Measurements from ENCODE around the gene TNIP2. TPM values are rescaled to one million over a fixed set of nuclear protein-coding genes. Genes with fewer than 3 reads are reported as not detected.
A peak's percentile ranks its signal among the peaks of the same experiment; 100 is the strongest.

TNIP2 gene
- total and polyA plus RNA-seq, 12 donors, result 12.6 to 33.7 (median 18.4) TPM

DNA sequence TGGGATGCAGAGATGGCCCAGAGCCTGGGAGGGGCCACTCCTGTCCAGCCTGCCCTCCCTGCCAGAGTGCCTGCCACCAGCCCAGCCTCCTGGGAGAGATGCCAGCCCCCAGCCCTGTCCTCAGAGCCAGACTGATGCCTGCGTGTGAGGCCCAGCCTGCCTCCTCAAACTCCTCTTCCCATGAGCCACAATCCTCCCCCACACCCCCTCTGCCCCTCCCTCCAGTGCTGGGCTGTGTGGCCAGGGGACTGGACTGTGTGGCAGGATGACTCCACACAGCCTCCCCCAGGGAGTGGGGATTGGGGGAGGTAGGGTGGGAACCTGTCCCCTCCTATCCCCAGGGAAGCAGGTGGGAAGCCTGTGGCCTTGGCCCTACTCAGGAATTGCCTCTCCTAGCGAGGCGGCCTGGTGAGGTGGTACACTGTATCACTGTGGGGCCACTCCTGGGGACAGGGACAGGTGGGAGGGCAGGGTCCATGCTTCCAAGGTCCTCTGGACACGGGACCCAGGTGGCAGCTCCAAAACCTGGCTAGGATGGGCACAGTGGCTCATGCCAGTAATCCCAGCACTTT lies 32.5 kb upstream of the TNIP2 start:
- H3K4me3 ChIP-seq, result no peak overlapping the region
- ATAC-seq (peak; percentile 17 to 85 (median 68)), DNase-seq (peak; percentile 78 to 82)
- intact Hi-C loops (cut with DNase I), result no loop called here
- WGBS, 2 donors, result 69 to 74% methylated on average over 4 of the region's 4 CpGs
- H3K9me3 ChIP-seq, result peaks cover 0 to 8% (median 0%) of the 10 kb centered on the region in 11 donors
- TF ChIP-seq, protein P1, sequence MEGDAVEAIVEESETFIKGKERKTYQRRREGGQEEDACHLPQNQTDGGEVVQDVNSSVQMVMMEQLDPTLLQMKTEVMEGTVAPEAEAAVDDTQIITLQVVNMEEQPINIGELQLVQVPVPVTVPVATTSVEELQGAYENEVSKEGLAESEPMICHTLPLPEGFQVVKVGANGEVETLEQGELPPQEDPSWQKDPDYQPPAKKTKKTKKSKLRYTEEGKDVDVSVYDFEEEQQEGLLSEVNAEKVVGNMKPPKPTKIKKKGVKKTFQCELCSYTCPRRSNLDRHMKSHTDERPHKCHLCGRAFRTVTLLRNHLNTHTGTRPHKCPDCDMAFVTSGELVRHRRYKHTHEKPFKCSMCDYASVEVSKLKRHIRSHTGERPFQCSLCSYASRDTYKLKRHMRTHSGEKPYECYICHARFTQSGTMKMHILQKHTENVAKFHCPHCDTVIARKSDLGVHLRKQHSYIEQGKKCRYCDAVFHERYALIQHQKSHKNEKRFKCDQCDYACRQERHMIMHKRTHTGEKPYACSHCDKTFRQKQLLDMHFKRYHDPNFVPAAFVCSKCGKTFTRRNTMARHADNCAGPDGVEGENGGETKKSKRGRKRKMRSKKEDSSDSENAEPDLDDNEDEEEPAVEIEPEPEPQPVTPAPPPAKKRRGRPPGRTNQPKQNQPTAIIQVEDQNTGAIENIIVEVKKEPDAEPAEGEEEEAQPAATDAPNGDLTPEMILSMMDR (IDR thresholded peaks at IDR 0.05), result no peak
- peaks cover 11 to 61% (median 42%) of the 10 kb centered on the region in 9 donors for H3K4me1 ChIP-seq
- H3K27me3 ChIP-seq, result no peaks in the 10 kb centered on the region
- H3K36me3 ChIP-seq, result no peaks in the 10 kb centered on the region
- peak overlapping the region in 8 of 10 donors; percentile 72 to 88 (median 82) for H3K27ac ChIP-seq

DNA sequence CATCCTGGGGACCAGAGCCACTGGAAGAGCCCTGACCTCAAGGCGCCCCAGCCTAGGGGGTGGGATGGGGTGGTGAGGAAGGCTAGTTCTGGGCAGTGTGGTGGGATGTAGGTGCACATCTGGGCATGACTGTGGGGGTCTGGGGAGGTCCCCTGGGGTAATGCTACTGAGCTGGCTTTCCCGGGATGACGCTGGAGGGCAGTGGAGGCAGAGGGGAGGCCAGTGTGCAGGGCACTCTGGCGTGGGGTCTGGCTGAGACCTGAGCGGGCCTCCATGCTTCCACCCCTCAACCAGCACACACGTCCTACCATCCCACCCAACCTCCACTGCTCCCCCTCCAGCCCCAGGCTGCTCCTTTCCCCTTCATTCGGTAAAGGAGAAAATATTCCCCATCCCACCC lies 32.0 kb upstream of the TNIP2 start:
- Histone ChIP-seq H3K9me3 (peaks cover 0 to 13% (median 3%) of the 10 kb centered on the region in 11 donors), H3K4me1 (peaks cover 8 to 59% (median 38%) of the 10 kb centered on the region in 9 donors), H3K36me3 (no peaks in the 10 kb centered on the region), H3K27ac (peak overlapping the region; percentile 19 to 88 (median 82)), H3K4me3 (no peak overlapping the region), H3K27me3 (no peaks in the 10 kb centered on the region)
- ATAC-seq, result peak in 1 of 8 donors; percentile 0
- intact Hi-C loops (cut with DNase I), result no loop called here
- no peak for DNase-seq
- 79 to 86% methylated on average over 7 of the region's 7 CpGs for WGBS, 2 donors
- TF ChIP-seq, protein P1 (IDR thresholded peaks at IDR 0.05), result no peak

DNA sequence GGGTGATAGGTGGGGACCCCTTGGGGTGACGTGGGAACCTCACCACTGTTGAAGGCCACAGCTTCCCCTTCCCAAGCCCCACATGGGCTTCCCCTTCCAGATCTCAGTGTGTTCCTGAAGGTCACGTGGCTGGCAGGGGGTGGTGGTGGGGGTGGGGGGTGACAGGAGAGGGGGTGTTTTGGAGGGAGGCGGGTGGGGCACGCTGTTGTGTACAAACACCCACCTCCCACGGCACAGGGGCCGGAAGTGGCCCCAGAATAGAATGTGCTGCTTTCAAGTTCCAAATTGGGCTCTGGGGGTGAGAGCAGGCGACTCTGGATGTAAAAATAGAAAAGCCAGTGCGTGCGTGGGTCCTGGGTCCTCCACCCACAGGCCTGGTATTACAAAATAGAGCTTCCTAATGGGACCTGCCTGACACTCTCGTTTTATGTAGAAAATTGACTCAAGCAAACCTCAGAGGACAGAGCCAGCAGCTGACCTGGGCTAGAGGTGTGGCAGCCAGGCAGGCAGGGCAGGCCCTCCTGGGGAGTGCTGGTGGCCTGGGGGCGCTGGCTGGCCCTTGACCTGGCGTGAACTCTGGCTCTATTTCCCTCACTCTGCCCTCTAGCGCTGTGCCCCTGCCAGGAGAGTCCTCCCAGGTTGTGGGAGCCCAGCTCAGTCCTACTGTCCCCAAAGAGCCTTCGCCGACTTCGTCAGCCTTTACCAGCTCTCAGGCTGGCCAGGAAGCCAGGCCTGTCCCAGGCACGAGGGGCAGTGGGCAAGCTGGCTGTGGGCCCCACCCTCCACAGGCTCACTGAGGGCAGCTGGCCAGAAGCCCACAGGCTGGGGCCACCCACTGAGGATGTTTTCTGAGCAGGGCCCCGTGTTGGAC lies 31.3 kb upstream of the TNIP2 start:
- H3K4me3 ChIP-seq, result no peak overlapping the region
- ATAC-seq (peak; percentile 40 to 71 (median 64)), DNase-seq (peak in 1 of 2 donors; percentile 54)
- H3K4me1 ChIP-seq, result peaks cover 8 to 56% (median 35%) of the 10 kb centered on the region in 9 donors
- intact Hi-C loops (cut with DNase I), result no loop called here
- H3K27me3 ChIP-seq, result no peaks in the 10 kb centered on the region
- TF ChIP-seq, protein P1 (IDR thresholded peaks at IDR 0.05), result peak in 2 of 9 donors; percentile 19
- H3K9me3 ChIP-seq, result peaks cover 0 to 17% (median 5%) of the 10 kb centered on the region in 11 donors
- no peaks in the 10 kb centered on the region for H3K36me3 ChIP-seq
- H3K27ac ChIP-seq, result peak overlapping the region; percentile 19 to 88 (median 82)
- WGBS, 2 donors, result 36 to 43% methylated on average over 18 of the region's 18 CpGs

DNA sequence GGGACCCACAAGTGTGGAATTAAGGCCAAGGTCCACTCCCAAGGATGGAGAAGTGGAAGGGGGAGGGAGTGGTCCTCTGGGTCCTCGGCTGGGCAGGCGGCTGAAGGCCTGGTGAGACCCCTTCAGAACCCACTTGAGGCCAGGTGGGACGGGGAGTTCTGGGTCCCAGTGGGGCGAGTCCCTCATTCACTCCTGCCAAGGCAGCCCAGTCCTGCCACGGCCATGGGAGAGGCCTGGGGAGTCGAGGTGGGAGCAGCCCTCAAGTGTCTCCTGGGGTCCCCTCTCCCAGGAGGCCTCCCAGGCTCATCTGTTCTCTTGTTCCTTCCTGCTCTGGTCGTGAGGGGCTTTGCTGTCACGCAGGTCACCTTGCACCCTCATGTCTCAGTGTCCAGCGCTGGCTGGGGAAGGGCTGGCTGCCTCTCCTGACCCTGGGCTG lies 30.7 kb upstream of the TNIP2 start:
- H3K27me3 ChIP-seq, result no peaks in the 10 kb centered on the region
- H3K9me3 ChIP-seq, result peaks cover 0 to 18% (median 5%) of the 10 kb centered on the region in 11 donors
- DNase-seq (peak in 1 of 2 donors; percentile 13), ATAC-seq (no peak)
- H3K4me3 ChIP-seq, result no peak overlapping the region
- TF ChIP-seq, protein P1 (IDR thresholded peaks at IDR 0.05), result no peak
- peak overlapping the region in 9 of 10 donors; percentile 72 to 88 (median 84) for H3K27ac ChIP-seq
- intact Hi-C loops (cut with DNase I), result no loop called here
- H3K36me3 ChIP-seq, result no peaks in the 10 kb centered on the region
- 81 to 89% methylated on average over 9 of the region's 9 CpGs for WGBS, 2 donors
- peaks cover 4 to 50% (median 29%) of the 10 kb centered on the region in 9 donors for H3K4me1 ChIP-seq
